GM18526 (cell line): ENCODE data around the gene RAPGEF4.

Experiments
- POLR2A ChIP-seq: IDR thresholded peaks from 3 replicates; pipeline ENCODE4 v1.6.1; 2011; ENCODE audit not compliant: insufficient read length; ENCODE audit errors: extremely low read depth

Gene RAPGEF4

DNA sequence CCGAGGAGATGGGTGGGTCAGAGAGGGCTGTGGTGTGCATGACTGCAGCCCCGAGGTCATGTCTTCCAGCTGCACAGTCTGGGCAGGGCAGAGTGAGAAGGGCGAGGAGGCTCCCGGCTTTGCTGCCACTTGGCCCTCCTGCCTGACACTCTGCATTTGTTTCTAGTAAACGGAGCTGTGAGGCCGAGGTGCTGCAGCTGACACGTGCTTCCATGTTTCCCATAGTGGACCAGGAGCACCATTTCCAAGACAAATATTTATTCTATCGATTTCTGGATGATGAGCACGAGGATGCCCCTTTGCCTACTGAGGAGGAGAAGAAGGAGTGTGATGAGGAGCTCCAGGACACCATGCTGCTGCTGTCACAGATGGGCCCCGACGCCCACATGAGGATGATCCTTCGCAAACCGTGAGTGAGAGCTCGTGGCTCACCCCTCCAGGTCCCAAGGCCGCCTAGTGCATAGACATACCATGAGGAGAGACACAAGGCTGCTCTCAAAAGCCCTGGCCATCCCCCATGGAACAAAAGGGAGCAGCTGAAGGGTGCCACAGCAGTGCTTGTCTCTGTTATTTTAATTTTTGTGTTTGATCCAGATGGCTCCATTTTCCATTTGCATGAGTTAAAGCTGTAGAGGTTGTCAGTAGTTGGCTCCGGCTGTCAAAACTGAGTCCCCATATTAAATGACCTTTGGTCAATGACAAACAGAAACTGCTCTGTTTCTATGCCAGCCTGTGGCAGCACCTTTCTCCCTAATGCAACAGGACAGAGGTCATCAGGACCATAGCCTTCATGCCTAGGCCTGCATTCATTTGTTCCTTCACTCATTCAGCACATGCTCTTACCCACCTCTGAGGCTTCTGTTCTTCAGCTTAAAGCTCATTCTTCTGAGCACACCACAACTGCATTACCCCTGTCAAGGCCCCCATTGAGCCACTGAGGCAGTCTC is 231.7 kb downstream of the RAPGEF4 start:
- no peak for TF ChIP-seq POLR2A

DNA sequence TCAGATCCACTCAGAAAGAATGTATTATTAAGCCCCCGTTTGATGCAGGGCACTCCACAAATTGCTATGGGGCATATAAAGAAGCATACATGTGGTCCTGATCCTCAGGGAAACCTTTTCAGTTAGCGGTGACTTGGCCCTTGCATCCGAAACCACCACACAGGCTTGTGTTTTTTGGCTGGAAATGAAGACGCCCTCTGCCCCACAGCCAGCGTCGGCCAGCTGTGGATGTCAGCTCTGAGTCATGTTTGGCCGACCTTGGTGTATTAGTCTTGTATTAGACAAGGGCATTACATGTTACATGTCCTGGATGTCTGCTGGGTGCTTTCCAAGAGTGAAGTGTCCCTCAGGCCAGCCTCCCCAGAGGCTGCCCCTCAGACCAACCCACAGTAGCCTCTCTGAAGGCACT is 232.4 kb downstream of the RAPGEF4 start:
- TF ChIP-seq POLR2A: no peak

- no peak for TF ChIP-seq POLR2A
Measured at GRCh38 chr2:172969166-172969565, 233.5 kb downstream of the RAPGEF4 start.

GRCh38 chr2:172969609-172970008 is 234.0 kb downstream of the RAPGEF4 start:
- TF ChIP-seq POLR2A: no peak

- TF ChIP-seq POLR2A: no peak
Measured at GRCh38 chr2:172970660-172971059, 235.0 kb downstream of the RAPGEF4 start.

GRCh38 chr2:172972005-172972619 is 236.5 kb downstream of the RAPGEF4 start:
- TF ChIP-seq POLR2A: no peak

DNA sequence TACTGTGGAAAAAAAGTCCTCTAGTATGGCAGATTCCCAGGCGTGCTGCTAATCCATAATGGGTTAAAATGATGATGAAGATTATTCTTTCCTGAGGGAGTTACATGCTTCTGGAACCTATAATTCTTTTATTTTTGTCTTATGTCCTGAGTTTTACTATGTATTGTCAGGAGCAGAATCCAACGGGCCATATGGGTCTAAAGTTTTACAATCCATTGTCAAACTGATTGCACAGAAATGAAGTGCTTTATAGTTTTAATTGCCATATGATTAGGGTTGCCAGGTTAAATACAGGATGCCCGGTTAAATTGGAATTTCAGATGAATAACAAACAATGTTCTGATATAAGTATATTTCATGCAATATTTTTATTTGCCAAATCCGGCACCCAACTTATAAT is 239.1 kb downstream of the RAPGEF4 start:
- no peak for TF ChIP-seq POLR2A

DNA sequence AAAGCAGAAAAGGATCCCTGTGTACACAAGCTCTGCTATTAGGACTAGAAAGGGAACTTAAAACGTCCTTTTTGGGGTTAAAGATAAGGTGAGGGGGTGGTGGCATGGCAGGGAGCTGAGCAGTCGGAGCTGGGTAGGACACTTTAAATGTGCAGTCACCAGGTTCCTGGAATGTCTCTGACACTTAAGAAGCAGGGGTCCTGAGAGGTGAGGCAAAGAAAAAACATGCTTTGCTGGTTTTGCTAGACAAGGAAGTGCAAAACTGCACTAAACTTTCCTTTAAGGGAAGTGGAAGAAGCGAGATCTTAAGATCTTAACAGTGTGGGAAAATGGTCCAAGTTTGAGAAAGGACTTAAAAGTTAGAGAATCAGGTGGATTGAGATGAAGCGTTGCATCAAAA is 240.5 kb downstream of the RAPGEF4 start:
- no peak for TF ChIP-seq POLR2A

GRCh38 chr2:172976816-172977215 is 241.2 kb downstream of the RAPGEF4 start:
- TF ChIP-seq POLR2A: no peak

- TF ChIP-seq POLR2A: no peak
Measured at GRCh38 chr2:172977270-172978062, 241.8 kb downstream of the RAPGEF4 start.

DNA sequence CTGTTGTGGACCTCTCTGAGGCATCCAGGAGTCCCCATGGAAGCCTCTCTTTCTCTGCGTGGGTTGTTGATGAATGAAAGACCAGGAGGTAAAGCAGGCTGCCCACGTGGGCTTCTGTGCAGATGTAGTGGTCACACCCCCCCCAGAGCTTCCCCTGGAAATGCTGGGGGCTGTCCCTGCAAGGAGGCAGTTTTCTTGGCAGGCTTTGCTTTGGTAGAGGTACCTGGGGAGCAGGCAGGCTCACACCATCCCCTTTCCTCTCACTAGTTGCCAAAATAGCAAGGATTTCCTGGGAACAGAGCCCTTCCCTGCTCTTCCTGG is 242.4 kb downstream of the RAPGEF4 start:
- TF ChIP-seq POLR2A: no peak

DNA sequence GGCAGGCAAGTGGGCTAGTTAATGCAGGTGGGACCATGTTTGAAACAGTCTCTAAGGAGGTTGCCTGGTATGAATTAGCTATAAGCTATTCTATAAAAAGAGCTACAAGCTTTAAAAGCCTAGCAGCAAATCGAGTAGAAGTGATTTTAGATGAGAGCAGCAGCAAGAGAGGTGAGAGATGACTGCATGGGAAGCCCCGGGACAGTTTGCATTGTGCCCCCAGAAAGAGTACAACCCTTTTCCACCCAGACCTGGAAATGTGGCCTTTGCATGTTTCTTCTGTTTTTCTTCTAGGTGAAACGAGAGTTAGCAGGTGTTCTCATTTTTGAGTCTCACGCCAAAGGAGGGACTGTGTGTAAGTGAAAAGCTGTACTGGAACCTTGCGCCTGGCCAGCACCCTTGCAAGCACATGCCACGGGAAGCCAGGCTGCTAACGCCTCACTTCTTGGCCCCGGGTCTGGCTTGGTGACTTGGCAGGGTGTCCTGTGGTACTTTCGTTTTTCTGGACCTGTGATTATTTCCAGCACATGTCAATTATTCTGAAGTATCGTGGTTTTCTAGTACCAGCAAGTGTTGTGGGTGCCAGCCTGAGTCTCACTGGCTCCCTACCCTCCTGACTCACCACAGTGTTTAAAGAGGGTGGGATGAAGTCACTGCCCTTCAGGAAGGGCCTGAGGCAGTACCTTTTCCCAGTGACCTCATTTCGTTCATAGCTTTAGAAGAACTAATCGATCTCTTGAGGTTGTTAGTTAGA is 249.7 kb downstream of the RAPGEF4 start:
- no peak for TF ChIP-seq POLR2A

- TF ChIP-seq POLR2A: no peak
Measured at GRCh38 chr2:172986040-172986439, 250.4 kb downstream of the RAPGEF4 start.

- no peak for TF ChIP-seq POLR2A
Measured at GRCh38 chr2:172988728-172989127, 253.1 kb downstream of the RAPGEF4 start.

- no peak for TF ChIP-seq POLR2A
Measured at GRCh38 chr2:172991031-172991430, 255.4 kb downstream of the RAPGEF4 start.
